Measurements from ENCODE around the gene NUDC.
"Not testable (repeated sequence)": the region's sequence is repeated elsewhere in the genome, so short reads cannot be mapped to it uniquely, and the experiment has no call there.

NUDC gene

DNA sequence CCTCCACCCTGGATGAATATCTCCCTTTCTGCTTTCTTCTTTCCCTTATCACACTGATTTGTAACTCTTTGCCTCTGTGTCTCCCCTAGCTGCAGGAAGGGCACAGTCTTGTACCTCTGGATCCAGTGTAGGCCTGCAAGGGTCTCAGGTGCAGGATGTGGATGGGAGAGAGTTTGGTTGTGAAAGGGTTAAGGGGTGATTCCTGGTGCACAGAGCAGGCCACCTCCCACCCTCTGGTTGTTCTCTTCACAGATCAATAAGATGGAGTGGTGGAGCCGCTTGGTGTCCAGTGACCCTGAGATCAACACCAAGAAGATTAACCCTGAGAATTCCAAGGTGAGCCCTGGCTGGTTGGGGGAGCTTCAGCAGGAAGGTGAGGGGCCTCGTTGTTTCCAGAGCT lies 23.6 kb downstream of the NUDC start:
- no peak overlapping the region for H3K27ac ChIP-seq (ENCODE audit: low read length)
- no peak overlapping the region for H3K9ac ChIP-seq (ENCODE audit: low read depth, low read length)
- H3K4me1 ChIP-seq (ENCODE audit: insufficient read depth, low read length): no peaks in the 10 kb centered on the region
- H3K4me3 ChIP-seq (ENCODE audit: low read length): no peak overlapping the region
- peaks cover 70% of the 10 kb centered on the region for H3K36me3 ChIP-seq (ENCODE audit: insufficient read depth, low read depth, low read length)
- H3K27me3 ChIP-seq (ENCODE audit: insufficient read depth, low read length): no peaks in the 10 kb centered on the region
- no peaks in the 10 kb centered on the region for H3K9me3 ChIP-seq (ENCODE audit: insufficient read depth, low read depth, low read length)

DNA sequence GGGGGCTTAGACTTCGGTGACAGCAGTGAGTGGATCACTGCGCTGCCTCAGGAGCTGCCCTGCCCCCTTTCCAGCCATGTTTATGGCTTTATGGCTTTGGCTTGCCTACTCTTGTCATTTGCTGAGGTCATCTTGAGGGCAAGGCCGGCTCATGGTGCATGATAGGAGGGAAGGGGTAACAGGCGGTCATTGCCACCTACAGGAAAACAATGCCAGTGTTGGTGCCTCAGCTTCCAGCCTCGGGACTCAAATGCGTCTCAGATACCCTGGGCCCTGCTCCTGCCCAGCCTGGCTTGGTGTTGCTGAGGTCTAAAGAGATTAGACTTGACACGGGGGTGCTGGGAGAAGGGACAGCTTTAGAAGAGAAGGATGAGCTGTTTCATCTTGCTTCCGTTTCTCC lies 24.2 kb downstream of the NUDC start:
- Histone ChIP-seq H3K9me3 (ENCODE audit: insufficient read depth, low read depth, low read length) (no peaks in the 10 kb centered on the region), H3K9ac (ENCODE audit: low read depth, low read length) (no peak overlapping the region), H3K4me3 (ENCODE audit: low read length) (no peak overlapping the region), H3K36me3 (ENCODE audit: insufficient read depth, low read depth, low read length) (peaks cover 70% of the 10 kb centered on the region), H3K27me3 (ENCODE audit: insufficient read depth, low read length) (no peaks in the 10 kb centered on the region), H3K4me1 (ENCODE audit: insufficient read depth, low read length) (no peaks in the 10 kb centered on the region), H3K27ac (ENCODE audit: low read length) (no peak overlapping the region)

DNA sequence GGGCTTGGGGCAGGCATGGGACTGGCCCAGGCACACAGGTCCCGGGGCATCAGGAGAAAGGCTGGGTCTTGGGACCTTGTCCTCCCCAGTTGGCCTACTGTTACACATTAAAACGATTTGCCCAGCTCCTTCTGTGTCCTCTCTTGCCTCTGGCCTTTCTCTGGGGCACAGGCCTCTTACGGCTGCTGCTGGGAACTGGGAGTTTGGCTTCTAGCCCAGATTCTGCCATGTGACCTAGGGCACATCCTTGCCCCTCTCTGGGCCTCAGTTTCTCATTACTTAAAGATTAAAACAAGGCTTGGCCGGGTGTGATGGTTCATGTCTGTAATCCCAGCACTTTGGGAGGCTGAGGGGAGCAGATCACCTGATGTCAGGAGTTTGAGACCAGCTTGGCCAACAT lies 24.7 kb downstream of the NUDC start:
- H3K27ac ChIP-seq (ENCODE audit: low read length): no peak overlapping the region
- no peaks in the 10 kb centered on the region for H3K27me3 ChIP-seq (ENCODE audit: insufficient read depth, low read length)
- no peak overlapping the region for H3K4me3 ChIP-seq (ENCODE audit: low read length)
- H3K9ac ChIP-seq (ENCODE audit: low read depth, low read length): no peak overlapping the region
- no peaks in the 10 kb centered on the region for H3K4me1 ChIP-seq (ENCODE audit: insufficient read depth, low read length)
- H3K36me3 ChIP-seq (ENCODE audit: insufficient read depth, low read depth, low read length): peaks cover 70% of the 10 kb centered on the region
- no peaks in the 10 kb centered on the region for H3K9me3 ChIP-seq (ENCODE audit: insufficient read depth, low read depth, low read length)

DNA sequence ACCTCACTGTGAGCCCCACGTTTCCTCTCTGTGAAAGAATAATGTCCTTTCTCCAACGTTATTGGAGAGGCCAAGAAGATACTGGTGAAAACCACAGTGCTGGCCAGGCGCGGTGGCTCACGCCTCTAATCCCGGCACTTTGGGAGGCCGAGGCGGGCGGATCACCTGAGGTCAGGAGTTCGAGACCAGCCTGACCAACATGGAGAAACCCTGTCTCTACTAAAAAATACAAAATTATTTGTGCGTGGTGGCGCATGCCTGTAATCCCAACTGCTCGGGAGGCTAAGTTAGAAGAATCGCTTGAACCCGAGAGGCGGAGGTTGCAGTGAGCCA lies 27.1 kb downstream of the NUDC start:
- not testable (repeated sequence) for H3K27me3 ChIP-seq (ENCODE audit: insufficient read depth, low read length); H3K4me1 ChIP-seq (ENCODE audit: insufficient read depth, low read length); H3K27ac ChIP-seq (ENCODE audit: low read length); H3K9ac ChIP-seq (ENCODE audit: low read depth, low read length); H3K4me3 ChIP-seq (ENCODE audit: low read length); H3K9me3 ChIP-seq (ENCODE audit: insufficient read depth, low read depth, low read length)
- peaks cover 51% of the 10 kb centered on the region for H3K36me3 ChIP-seq (ENCODE audit: insufficient read depth, low read depth, low read length)

DNA sequence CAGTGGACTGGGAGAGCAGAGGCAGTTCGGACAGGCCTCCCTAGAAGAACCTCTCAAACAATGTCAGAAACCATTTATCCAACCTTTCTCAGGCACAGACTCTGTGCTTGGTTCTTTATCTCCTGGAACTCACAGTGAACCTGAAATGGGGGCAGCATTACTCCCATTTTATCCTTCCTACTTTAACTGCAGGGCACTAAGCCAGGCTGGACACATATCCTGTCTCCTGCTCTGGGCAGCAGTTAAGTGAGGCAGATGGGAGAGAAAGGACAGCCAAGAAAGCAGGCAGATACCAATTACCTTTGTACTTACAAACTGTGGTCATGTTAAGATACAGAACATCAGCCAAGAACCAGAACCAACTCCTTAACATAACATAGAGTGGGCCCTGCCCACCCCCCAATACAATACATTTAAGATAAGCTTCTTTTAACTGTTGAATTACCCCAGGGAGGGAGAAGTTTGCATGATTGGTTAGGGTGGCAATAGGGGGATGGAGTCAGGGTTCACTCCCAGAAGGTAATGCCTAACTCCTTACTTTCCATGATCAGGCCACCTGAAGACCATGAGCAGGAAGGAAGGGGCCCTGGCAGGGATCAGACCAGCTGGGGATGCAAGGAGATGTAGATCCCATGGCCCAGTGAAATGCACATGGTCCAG lies 27.9 kb downstream of the NUDC start:
- no peaks in the 10 kb centered on the region for H3K27me3 ChIP-seq (ENCODE audit: insufficient read depth, low read length)
- peaks cover 45% of the 10 kb centered on the region for H3K36me3 ChIP-seq (ENCODE audit: insufficient read depth, low read depth, low read length)
- H3K9ac ChIP-seq (ENCODE audit: low read depth, low read length): no peak overlapping the region
- no peak overlapping the region for H3K27ac ChIP-seq (ENCODE audit: low read length)
- H3K9me3 ChIP-seq (ENCODE audit: insufficient read depth, low read depth, low read length): no peaks in the 10 kb centered on the region
- H3K4me3 ChIP-seq (ENCODE audit: low read length): no peak overlapping the region
- no peaks in the 10 kb centered on the region for H3K4me1 ChIP-seq (ENCODE audit: insufficient read depth, low read length)

DNA sequence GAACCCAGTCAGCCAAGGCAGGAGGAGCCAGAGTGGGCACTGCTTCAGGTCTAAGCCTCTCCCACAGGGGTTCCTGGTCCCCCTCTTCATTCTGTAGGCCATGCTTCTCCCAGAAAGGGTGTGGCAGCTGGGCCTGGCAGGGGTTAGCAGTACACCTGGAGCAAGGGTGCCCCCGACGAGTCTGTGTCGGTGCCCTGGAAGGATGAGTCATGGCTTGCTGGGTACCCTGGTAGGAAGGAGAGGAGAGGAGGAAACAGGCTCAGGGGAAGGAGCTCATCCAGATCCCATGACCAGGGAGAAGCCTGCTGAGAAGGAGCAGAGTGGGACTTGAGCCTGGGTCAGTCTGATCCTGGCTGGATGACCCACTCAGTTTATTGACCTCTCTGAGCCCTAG lies 28.4 kb downstream of the NUDC start:
- Histone ChIP-seq H3K27me3 (ENCODE audit: insufficient read depth, low read length) (no peaks in the 10 kb centered on the region), H3K9ac (ENCODE audit: low read depth, low read length) (no peak overlapping the region), H3K36me3 (ENCODE audit: insufficient read depth, low read depth, low read length) (peaks cover 41% of the 10 kb centered on the region), H3K9me3 (ENCODE audit: insufficient read depth, low read depth, low read length) (no peaks in the 10 kb centered on the region), H3K4me3 (ENCODE audit: low read length) (no peak overlapping the region), H3K4me1 (ENCODE audit: insufficient read depth, low read length) (no peaks in the 10 kb centered on the region), H3K27ac (ENCODE audit: low read length) (no peak overlapping the region)

DNA sequence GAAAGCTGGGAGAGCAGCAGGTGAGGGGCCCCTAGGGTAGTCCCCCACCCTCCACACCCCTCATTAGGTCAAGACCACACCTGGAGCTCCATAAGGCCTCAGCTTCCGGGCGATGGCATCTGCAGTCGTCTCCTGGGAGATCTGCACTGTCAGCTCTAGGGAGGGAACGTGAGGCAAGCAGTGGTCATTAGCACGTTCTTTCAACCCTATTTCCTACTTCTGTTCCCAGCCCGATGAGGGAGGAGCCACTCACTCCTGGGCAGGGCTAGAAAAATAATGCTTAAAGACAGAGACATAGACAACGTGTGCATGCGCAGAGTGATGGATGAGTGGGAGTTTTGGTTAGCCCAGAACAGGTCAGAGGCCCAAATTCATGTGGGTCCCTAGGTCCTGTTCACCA lies 29.1 kb downstream of the NUDC start:
- Histone ChIP-seq H3K4me3 (ENCODE audit: low read length) (no peak overlapping the region), H3K27me3 (ENCODE audit: insufficient read depth, low read length) (no peaks in the 10 kb centered on the region), H3K27ac (ENCODE audit: low read length) (no peak overlapping the region), H3K36me3 (ENCODE audit: insufficient read depth, low read depth, low read length) (peaks cover 34% of the 10 kb centered on the region), H3K9ac (ENCODE audit: low read depth, low read length) (no peak overlapping the region), H3K9me3 (ENCODE audit: insufficient read depth, low read depth, low read length) (no peaks in the 10 kb centered on the region), H3K4me1 (ENCODE audit: insufficient read depth, low read length) (no peaks in the 10 kb centered on the region)

DNA sequence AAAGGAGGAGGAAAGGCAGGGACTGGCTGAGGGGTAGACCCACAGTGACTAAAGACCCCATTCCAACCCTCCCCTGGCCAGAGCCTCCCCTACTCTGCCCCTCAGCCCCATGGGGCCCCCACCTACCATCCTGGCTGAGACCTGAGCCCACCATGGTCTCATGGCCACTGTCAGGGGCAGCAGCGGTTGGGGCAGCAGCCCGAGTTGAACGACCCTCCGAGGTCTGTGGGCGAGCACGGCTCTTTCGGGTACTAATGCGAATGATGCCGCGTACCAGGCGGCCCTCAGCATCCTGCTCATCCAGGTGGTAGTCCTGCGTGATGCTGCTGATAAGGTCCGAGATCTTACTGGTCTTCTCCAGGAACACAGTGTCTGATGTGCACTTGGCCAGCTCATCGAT lies 29.7 kb downstream of the NUDC start:
- no peaks in the 10 kb centered on the region for H3K4me1 ChIP-seq (ENCODE audit: insufficient read depth, low read length)

DNA sequence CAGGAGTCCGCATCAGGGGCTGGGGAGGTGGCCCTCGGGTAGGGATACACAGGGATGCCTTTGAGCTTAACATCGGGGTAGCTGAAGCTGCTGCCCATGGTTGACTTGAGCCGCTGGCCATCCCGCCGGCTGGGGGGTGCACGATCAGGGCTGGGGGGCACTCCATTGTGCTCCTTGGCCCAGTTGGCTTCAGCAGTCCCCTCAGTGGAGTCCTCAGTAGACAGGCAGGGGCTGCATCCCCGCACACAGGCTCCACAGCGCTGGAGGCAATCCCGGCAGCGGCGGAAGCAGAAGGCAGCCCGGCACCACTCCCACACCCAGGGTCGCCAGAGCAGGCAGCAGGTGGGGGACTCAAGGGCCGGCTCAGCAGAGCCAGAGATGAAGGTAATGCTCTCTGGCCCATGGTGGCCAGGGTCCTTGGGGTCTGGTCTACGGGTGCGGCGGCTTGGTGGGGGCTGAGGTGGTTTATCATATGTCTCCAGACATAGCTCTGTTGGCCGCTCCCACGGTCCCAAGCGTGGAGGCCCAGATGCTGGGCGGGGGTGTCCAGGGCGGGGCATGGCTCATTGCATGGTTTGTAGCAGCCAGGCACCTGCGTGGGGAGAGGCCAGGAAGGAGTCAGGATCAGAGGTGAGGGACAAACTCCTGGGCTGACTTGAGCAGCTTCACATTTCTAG lies 30.4 kb downstream of the NUDC start:
- Histone ChIP-seq H3K4me1 (ENCODE audit: insufficient read depth, low read length) (no peaks in the 10 kb centered on the region), H3K36me3 (ENCODE audit: insufficient read depth, low read depth, low read length) (peaks cover 20% of the 10 kb centered on the region; the same call in 1 of the 2 replicates), H3K27ac (ENCODE audit: low read length) (no peak overlapping the region), H3K9me3 (ENCODE audit: insufficient read depth, low read depth, low read length) (no peaks in the 10 kb centered on the region), H3K27me3 (ENCODE audit: insufficient read depth, low read length) (no peaks in the 10 kb centered on the region), H3K9ac (ENCODE audit: low read depth, low read length) (no peak overlapping the region), H3K4me3 (ENCODE audit: low read length) (no peak overlapping the region)

More for the DNA sequence above, 29.7 kb downstream of the NUDC start:
- H3K36me3 ChIP-seq (ENCODE audit: insufficient read depth, low read depth, low read length): peaks cover 28% of the 10 kb centered on the region; the same call in 1 of the 2 replicates
- H3K4me3 ChIP-seq (ENCODE audit: low read length): no peak overlapping the region
- no peaks in the 10 kb centered on the region for H3K9me3 ChIP-seq (ENCODE audit: insufficient read depth, low read depth, low read length)
- H3K27me3 ChIP-seq (ENCODE audit: insufficient read depth, low read length): no peaks in the 10 kb centered on the region
- H3K27ac ChIP-seq (ENCODE audit: low read length): no peak overlapping the region
- no peak overlapping the region for H3K9ac ChIP-seq (ENCODE audit: low read depth, low read length)

DNA sequence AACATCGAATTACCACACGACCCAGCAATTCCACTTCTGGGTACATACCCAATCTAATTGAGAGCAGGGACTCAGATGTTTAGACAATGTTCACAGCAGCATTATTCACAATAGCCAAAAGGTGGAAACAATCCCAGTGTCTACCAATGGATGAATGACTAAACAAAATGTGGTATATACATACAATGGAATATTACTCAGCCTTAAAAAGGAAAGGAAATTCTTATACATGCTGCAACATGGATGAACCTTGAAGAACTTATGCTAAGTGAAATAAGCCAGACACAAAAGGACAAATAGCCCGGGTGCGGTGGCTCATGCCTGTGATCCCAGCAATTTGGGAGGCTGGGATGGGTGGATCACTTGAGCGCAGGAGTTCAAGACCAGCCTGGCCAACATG lies 31.8 kb downstream of the NUDC start:
- Histone ChIP-seq H3K4me1 (ENCODE audit: insufficient read depth, low read length) (no peaks in the 10 kb centered on the region), H3K27ac (ENCODE audit: low read length) (no peak overlapping the region), H3K9me3 (ENCODE audit: insufficient read depth, low read depth, low read length) (no peaks in the 10 kb centered on the region), H3K4me3 (ENCODE audit: low read length) (no peak overlapping the region), H3K36me3 (ENCODE audit: insufficient read depth, low read depth, low read length) (peaks cover 18% of the 10 kb centered on the region; the same call in 1 of the 2 replicates), H3K27me3 (ENCODE audit: insufficient read depth, low read length) (peaks cover 2% of the 10 kb centered on the region; the same call in 1 of the 2 replicates), H3K9ac (ENCODE audit: low read depth, low read length) (no peak overlapping the region)

DNA sequence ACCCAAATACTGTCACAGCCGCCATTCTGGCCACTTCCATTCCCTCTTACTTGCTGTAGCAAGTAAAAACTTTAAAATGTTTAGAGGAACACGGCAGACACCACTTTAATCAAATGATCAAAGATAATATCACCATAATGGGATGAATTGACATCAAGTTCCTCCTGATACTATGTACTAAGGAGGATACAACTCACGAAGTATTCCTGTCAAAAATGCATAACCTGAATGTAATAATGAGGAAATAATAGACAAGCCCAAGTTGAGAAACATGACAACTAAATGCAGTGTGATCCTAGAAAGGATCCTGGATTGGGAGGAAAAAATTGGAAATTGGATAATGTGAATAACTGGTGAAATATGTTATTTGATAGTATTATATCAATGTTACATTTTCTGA lies 34.8 kb downstream of the NUDC start:
- 0 out of 2 replicates have a peak, but pooled peaks cover 5% of the 10 kb centered on the region for H3K36me3 ChIP-seq (ENCODE audit: insufficient read depth, low read depth, low read length)
- peaks cover 28% of the 10 kb centered on the region for H3K27me3 ChIP-seq (ENCODE audit: insufficient read depth, low read length)
- H3K27ac ChIP-seq (ENCODE audit: low read length): no peak overlapping the region
- no peak overlapping the region for H3K9ac ChIP-seq (ENCODE audit: low read depth, low read length)
- H3K4me3 ChIP-seq (ENCODE audit: low read length): no peak overlapping the region
- H3K9me3 ChIP-seq (ENCODE audit: insufficient read depth, low read depth, low read length): no peaks in the 10 kb centered on the region
- H3K4me1 ChIP-seq (ENCODE audit: insufficient read depth, low read length): no peaks in the 10 kb centered on the region

DNA sequence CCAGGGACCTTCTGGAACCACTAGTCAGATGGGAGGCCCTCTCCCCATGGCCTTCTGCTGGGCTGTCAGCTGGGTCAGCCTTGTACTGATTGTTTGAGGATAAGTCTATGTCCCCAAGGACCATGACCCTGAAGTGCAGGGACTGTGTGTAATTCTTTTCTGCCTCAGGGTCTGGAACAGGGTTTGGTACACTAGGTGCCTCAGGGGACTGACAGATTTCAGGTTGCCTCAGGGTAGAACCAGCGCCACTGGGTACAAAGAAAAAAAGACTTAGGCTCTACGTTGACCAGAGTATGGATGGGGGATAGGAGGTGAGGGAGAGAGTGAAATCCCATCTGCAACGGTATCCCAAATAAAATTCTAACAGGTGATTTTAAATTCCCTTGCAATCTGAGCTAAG lies 35.8 kb downstream of the NUDC start:
- Histone ChIP-seq H3K27ac (ENCODE audit: low read length) (no peak overlapping the region), H3K9me3 (ENCODE audit: insufficient read depth, low read depth, low read length) (no peaks in the 10 kb centered on the region)

More for the DNA sequence above, 35.8 kb downstream of the NUDC start:
- H3K9ac ChIP-seq (ENCODE audit: low read depth, low read length): no peak overlapping the region
- peaks cover 38% of the 10 kb centered on the region for H3K27me3 ChIP-seq (ENCODE audit: insufficient read depth, low read length)
- no peaks in the 10 kb centered on the region for H3K36me3 ChIP-seq (ENCODE audit: insufficient read depth, low read depth, low read length)
- H3K4me1 ChIP-seq (ENCODE audit: insufficient read depth, low read length): no peaks in the 10 kb centered on the region
- H3K4me3 ChIP-seq (ENCODE audit: low read length): no peak overlapping the region

All from iPS-20b (cell line).